ENCODE measurements around the gene SH3BP5.

DNA sequence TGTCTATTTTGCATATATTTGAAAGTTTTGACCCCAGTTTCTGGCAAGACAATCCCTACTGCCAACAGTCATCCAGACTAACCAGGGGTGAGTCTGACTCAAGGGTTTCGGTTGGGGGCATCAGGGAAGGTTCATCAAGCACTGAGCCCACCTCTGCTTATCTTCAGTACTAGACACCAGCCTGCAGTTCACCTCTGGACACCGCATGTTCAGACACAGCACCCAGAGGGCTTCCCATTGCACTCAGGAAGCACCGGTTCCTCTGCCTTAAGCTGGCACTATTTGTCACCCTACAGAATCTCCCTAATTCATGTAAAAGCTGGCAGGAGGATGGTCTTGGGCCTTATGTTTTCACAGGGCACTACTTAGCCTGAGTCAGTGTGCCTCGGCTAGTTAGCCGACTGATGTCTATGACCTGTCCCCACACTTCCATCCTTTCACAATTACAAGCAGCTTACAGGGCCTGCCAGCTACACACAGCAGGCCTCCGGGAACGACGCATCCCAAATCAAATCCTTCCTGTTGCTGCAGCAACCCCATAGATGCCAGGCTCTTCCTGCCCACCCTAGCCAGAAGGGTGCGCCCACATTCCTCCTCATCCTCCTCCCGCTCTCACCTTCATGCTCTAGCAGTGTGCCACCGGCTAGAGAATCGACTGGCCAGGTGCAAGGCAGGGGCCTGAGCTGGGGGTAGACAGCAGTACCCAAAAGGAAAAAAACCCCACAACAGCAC, 52.5 kb downstream of the SH3BP5 start:
- TF ChIP-seq, protein P1, sequence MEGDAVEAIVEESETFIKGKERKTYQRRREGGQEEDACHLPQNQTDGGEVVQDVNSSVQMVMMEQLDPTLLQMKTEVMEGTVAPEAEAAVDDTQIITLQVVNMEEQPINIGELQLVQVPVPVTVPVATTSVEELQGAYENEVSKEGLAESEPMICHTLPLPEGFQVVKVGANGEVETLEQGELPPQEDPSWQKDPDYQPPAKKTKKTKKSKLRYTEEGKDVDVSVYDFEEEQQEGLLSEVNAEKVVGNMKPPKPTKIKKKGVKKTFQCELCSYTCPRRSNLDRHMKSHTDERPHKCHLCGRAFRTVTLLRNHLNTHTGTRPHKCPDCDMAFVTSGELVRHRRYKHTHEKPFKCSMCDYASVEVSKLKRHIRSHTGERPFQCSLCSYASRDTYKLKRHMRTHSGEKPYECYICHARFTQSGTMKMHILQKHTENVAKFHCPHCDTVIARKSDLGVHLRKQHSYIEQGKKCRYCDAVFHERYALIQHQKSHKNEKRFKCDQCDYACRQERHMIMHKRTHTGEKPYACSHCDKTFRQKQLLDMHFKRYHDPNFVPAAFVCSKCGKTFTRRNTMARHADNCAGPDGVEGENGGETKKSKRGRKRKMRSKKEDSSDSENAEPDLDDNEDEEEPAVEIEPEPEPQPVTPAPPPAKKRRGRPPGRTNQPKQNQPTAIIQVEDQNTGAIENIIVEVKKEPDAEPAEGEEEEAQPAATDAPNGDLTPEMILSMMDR (IDR thresholded peaks at IDR 0.05; ENCODE audit: low read length): no peak
- no peak for TF ChIP-seq EZH2 (optimal IDR thresholded peaks at IDR 0.05; ENCODE audit: low read depth, low read length)
